ENCODE results near the gene GDI2. TPM values are rescaled to one million over a fixed set of nuclear protein-coding genes. Genes with fewer than 3 reads are reported as not detected.
"Not testable (repeated sequence)": the region's sequence is repeated elsewhere in the genome, so short reads cannot be mapped to it uniquely, and the experiment has no call there.

GDI2 gene
- total RNA-seq, 1 donor from 2014 or later, result 411 TPM

DNA sequence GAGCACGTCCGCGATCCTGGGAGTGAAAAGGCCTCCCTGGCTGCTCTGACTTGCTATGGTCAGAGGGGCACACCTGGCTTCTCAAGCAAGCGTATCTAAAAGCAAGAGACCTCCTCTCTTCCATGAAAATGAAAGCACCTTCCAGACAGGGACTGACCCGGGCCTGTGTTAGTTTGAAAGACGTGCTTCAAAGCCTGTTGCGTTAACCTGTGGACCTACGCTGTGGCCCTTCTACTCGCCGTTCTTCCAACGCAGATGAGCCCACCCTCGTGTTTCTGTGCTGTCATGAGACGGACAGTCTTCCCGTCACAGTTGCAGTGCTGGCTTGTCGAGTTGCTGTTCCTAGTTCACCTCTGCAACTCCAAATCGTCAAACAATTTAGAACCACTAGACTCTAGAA lies 15.5 kb upstream of the GDI2 start:
- DNase-seq (ENCODE audit: low read depth), result no peak

- DNase-seq (ENCODE audit: low read depth), result no peak
Measured at GRCh38 chr10:5827841-5828240, 14.6 kb upstream of the GDI2 start.

- not testable (repeated sequence) for DNase-seq (ENCODE audit: low read depth)
Measured at GRCh38 chr10:5826511-5826910, 13.3 kb upstream of the GDI2 start.

DNA sequence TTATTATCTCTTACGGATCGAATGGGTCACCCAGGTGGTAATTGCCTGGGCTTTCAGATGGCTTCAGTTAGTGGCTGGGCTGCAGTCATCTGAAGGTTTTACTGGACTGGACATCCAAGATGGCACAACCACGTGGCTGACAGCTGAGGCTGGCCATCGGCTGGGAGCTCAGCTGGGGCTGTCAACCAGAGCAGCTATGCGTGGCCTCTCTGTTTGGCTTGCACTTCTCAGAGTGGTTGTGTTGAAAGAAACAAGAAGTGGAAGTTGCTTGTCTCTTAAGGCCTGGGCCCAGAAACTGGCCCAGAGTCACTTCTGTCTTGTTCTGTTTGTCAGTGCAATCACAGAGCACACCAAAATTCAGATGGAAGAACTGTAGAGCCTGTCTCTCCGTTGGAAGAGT lies 5.7 kb upstream of the GDI2 start:
- DNase-seq (ENCODE audit: low read depth), result no peak

- no peak for DNase-seq (ENCODE audit: low read depth)
Measured at GRCh38 chr10:5818048-5818331, 4.8 kb upstream of the GDI2 start.

DNA sequence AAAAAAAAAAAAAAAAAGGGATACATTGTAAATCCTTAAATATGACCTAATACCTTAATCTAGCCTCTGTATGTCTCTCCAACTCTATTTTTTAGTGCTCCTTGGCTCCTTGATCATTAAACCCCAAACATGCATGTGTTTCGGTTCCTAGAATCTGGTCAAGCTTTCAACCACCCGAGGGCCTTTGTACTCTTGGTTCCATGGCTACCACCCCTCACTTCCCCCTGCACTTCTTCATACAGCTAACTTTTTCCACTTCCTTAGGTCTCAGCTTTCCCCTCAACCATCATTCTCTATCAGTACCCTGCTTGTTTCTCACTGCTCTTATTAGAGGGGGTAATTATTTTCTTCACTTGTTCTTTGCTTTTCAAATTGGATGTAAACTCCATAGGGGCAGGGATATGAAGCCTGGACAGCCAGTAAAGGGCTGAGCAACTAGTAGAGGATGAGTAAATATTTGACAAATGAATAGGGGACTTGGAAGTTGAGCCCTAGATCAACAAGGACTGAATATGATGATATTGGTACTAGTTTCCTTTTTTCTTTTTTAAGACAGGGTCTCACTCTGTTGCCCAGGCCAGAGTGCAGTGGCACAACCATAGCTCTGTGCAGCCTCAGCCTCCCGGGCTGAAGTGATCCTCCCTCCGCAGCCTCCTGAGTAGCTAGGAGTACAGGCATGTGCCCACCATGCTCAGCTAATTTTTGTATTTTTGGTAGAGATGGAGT lies 4.3 kb upstream of the GDI2 start:
- no peak for DNase-seq (ENCODE audit: low read depth)

GRCh38 chr10:5816170-5816569 lies 2.9 kb upstream of the GDI2 start:
- no peak for DNase-seq (ENCODE audit: low read depth)

- DNase-seq (ENCODE audit: low read depth), result peak; percentile 26
Measured at GRCh38 chr10:5814110-5815107, 1.2 kb upstream of the GDI2 start.

- no peak for DNase-seq (ENCODE audit: low read depth)
Measured at GRCh38 chr10:5813091-5813340, 218 bp downstream of the GDI2 start.

DNA sequence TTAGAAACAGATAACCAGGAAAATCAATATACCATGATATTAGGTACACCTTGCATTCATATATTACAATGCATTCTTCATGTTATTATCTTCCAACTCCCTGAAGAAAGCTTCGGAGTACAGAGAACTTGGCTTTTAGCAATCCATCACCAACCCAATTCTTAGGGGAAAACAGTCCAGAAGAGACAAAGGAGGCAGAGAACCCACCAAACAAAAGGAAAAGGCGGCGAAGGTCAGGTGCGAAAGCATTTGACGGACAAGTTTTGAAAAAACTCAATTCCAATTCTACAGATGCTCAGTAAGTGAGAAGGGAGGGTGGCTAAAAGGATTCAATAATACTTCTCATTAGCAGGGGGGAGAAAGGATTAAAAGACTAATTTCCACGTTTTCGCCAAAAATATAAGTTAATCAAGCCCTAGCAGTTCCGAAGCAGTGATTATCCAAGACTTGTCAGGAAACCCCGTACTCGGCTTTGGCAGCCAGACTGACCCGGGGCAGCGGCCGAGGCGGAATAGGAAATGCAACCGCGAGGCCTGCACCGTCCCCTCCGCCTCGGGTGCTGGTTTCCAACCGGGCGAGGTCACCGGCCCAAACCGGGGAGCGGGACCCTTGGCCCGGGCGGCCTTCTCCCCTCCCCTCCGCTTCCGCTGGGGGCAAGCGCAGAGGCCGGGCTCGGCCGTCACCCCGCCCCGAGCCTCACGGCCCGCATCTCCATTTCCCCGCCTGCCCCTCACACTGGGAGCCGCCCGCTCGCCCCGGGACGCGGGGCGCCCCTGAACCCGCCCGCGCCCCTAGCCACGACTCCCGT lies 747 bp downstream of the GDI2 start:
- DNase-seq (ENCODE audit: low read depth), result no peak

GRCh38 chr10:5811387-5811821 lies 1.8 kb downstream of the GDI2 start:
- DNase-seq (ENCODE audit: low read depth), result peak; percentile 66

- DNase-seq (ENCODE audit: low read depth), result no peak
Measured at GRCh38 chr10:5810225-5810624, 3.0 kb downstream of the GDI2 start.

DNA sequence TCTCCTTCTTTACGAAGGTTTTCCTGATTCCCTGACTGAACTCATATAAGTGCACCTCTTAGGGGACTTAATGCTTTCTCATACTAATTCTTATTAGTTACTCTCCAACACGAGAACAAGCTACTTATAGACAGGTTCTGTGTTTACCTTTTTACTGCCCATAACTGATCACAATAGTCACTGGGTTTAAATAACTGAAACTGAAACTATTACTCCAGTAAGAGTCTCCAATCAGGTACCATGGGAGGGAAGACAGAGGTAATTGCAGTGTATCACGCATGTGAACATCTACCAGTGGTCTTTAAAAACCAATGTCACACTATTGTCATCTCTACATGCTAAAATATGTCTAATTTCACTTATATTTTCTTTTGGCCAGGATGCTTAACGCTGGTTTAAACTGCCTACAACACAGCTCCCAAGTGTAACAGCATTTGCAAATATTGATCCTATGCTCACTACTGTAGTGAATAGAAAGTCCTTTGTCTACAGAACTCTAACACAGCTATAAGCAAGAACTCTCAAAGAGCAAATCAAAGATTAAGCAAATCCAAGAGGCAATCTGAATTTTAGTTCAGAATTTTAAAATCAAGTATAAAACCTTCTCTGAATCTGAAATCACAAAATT lies 3.6 kb downstream of the GDI2 start:
- DNase-seq (ENCODE audit: low read depth), result peak; percentile 25

DNA sequence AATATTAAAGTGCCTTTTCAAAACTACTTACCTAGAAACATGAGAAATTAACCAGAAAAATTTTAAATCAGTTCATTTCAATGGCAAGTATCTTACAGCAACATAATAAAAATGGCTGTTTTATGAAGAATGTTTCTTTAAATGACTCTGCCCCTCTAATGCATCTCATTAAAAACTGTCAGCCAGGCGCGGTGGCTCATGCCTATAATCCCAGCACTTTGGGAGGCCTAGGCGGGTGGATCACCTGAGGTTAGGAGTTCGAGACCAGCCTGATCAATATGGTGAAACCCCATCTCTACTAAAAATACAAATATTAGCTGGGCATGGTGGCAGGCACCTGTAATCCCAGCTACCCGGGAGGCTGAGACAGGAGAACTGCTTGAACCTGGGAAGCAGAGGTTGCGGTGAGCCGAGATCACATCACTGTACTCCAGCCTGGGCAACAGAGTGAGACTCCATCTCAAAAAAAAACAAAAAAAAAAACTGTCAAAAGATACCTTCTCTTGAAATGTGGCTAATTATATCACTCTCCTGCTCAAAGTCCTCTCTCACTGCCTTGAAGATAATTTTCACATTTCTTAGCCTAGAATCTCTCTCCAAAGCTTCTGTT lies 4.3 kb downstream of the GDI2 start:
- DNase-seq (ENCODE audit: low read depth), result not testable (repeated sequence)

DNA sequence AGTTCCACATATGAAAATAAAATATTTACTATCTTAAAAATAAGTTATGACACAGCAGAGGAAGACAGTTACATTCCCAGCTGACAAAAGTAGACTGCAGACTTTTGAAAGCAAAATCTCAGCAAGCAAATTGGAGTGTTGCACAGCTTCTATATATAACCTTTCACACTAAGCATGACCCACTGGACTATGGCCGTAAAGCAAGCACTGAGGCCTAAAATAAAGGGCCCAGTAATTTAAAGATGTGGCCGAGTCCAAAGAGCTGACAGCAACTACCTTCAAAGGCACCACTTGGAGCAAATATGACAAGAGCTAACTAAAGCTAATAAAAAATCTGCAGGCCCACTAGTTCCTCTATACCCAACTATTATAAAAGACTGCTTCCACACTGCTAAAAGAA lies 6.5 kb downstream of the GDI2 start:
- DNase-seq (ENCODE audit: low read depth), result no peak

DNA sequence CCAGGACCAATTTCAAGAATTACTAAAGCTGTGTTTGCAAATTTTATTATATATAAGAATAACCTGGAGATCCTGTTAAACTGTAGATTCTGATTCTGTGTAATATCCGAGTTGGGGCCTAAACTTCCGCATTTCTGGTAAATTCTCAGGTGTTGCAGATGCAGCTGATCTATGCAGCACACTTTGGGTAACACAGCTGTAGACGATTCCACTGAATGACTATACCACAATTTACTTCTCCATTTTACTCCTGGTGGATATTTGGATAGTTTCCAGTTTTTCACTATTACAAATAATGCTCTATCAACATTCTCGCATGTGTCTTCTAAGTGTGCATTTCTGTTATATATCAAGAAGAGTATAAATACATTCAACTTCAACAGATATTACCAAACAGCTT lies 7.5 kb downstream of the GDI2 start:
- DNase-seq (ENCODE audit: low read depth), result no peak

- no peak for DNase-seq (ENCODE audit: low read depth)
Measured at GRCh38 chr10:5805260-5805659, 8.0 kb downstream of the GDI2 start.

GRCh38 chr10:5804386-5804785 lies 8.8 kb downstream of the GDI2 start:
- no peak for DNase-seq (ENCODE audit: low read depth)

- DNase-seq (ENCODE audit: low read depth), result no peak
Measured at GRCh38 chr10:5800782-5801181, 12.5 kb downstream of the GDI2 start.

DNA sequence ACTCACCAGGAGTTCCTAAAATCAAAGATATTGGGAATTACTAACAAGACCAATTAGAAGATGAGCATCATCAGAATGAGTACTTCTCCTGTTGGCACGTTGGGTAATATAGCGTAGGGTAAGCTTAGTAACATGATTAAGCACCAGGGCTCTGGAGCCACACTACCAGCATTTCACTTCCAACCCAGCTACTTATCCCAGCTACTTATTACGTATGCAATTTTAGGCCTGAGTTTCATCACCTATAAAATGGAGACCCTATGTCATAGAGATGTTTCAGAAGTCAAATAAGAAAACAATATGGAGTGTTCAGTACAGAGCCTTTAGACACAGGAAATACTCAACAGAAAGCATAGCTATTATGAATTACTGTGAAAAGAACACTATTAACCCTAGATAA lies 19.0 kb downstream of the GDI2 start:
- DNase-seq (ENCODE audit: low read depth), result no peak

DNA sequence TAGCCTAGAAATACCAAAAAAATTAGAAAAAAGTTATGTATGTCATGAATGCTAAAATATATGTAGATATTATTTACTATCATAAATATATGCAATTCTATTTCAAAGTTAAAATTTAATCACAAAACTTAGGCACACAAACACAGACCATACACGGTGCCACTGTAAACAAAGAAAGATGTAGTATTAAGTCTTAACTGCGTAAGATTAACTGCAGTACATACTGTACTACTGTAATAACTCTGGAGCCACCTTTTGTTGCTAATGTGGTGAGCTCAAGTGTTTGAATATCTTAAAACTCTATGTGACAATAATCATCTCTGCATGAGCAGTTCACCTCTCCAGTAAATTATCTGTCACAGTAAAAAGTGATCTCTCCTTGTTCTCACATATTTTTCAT lies 23.6 kb downstream of the GDI2 start:
- no peak for DNase-seq (ENCODE audit: low read depth)

- DNase-seq (ENCODE audit: low read depth), result no peak
Measured at GRCh38 chr10:5788969-5789368, 24.3 kb downstream of the GDI2 start.

All from renal cortical epithelial cell (primary cell).